GM21723 (cell line): ENCODE results near the gene SAP30L.

Source experiments
- ATAC-seq: cut with Tn5 transposase; IDR thresholded peaks from one replicate; pipeline ENCODE4 v1.9.1; 2021; ENCODE audit warnings: mild to moderate bottlenecking, moderate library complexity; ENCODE audit not compliant: unreplicated experiment

Gene SAP30L

DNA sequence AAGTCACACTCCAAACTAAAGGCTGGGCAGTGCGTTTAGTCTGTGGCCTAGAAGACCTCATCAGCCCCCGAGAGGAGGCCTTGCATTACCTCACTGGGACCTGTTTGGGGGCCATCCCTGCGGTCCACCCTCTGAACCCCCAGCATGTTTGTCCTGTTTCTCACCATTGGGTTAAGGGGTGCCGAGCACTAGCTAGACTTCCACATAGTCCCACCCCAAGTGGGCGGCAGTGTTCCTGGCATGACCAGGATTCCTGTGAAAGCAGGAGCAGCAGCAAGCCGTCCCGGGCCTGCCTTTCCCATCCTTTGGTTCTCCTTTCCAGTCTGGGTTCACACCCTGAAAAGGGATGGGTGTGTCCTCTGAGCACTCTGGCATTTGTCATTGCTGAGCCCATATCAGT, 26.6 kb upstream of the SAP30L start:
- ATAC-seq: no peak

DNA sequence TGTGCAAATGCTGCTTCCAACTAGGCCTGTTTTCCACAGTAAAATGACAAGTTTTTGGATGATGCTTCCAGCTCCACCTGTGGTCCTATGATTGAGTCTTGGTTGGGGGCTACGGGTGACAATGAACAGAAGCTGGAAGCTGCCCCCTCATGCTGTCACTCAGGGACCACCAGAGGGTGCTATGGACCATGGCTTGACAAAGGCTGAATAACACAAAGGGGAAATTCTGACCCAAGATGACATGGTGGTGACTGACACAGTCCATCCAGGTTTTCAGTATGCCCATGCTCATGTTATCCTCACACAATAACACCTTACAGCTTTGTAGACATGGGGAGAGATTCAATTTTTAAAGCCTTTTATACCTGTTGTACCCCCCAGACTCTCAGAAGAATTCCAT, 23.9 kb upstream of the SAP30L start:
- ATAC-seq: no peak

DNA sequence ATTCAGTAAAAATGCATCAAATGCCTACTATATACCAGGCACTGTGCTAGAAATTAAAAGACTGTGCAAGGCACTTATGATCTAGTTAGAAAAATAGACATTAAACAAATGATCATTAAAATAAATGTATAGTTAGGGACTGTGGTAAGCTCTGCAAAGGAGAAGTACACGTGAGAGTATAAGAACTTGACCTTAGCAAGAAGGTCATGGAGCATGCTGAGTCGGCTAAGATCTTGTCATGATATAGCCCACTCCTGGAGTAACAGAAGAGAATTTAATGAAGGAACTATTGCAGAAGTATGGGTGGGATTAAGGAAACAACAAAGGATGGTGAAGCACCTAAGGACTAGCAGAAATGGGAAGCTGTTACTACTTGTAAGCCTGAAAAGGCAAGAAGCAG, 23.5 kb upstream of the SAP30L start:
- no peak for ATAC-seq

GRCh38 chr5:154428208-154428607, 17.6 kb upstream of the SAP30L start:
- ATAC-seq: no peak

GRCh38 chr5:154429341-154429740, 16.5 kb upstream of the SAP30L start:
- ATAC-seq: no peak

DNA sequence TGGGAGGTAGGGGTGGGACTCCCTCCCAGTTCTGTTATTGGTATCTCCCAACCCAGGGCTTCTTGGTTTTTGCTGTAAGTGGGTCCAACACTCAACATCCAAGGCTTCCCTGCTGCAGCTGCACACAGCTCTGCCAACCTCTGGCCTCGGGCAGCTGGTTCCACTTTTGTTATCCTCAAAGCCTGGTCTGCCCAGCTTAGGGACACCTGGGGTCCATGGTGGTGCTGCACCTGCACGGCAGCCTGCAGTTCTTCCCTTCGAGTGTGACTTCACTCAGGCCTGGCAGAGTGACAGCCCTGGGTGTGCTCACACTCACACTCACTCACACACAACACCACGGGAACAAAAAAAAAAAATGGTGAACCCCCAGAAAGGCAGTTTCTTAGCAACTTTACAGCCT, 15.3 kb upstream of the SAP30L start:
- ATAC-seq: no peak

GRCh38 chr5:154430961-154431630, 14.7 kb upstream of the SAP30L start:
- ATAC-seq: no peak

DNA sequence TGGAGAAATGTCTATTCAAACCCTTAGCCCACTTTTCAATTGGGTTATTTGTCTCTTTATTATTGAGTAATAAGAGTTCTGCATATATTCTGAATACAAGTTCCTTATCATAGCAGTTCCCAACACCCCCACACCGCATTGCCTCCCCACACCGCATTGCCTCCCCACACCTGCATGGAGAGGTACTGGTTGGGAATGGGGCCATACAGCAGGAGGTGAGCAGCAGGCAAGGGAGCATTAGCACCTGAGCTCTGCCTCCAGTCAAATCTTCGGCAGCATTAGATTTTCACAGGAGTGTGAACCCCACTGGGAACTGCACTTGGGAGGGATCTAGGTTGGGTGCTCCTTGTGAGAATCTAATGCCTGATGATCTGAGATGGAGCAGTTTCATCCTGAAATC, 10.6 kb upstream of the SAP30L start:
- ATAC-seq: no peak

GRCh38 chr5:154437281-154437965, 8.4 kb upstream of the SAP30L start:
- ATAC-seq: no peak

DNA sequence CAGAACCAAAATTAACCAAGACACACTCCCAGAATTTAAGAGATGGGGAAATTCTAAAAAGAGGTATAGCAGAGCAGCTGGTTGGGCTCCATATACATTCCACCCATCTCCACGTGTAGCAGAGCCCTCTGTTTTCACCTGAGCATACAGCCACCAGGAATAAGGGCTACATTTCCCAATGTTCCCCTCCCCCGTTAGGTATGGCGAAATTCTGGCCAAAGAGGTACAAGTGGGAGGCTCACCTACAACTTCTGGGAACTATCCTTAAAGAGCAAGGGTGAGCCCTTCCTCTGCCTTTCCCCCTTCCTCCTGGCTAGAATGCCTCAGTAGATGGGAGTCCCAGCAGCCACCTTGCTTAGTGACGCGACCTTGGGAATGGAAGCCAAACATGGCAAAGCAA, 5.3 kb upstream of the SAP30L start:
- ATAC-seq: no peak

GRCh38 chr5:154442801-154443200, 3.0 kb upstream of the SAP30L start:
- ATAC-seq: no peak

- ATAC-seq: peak; percentile 7
Observed at GRCh38 chr5:154444556-154445421, 1.0 kb upstream of the SAP30L start.

DNA sequence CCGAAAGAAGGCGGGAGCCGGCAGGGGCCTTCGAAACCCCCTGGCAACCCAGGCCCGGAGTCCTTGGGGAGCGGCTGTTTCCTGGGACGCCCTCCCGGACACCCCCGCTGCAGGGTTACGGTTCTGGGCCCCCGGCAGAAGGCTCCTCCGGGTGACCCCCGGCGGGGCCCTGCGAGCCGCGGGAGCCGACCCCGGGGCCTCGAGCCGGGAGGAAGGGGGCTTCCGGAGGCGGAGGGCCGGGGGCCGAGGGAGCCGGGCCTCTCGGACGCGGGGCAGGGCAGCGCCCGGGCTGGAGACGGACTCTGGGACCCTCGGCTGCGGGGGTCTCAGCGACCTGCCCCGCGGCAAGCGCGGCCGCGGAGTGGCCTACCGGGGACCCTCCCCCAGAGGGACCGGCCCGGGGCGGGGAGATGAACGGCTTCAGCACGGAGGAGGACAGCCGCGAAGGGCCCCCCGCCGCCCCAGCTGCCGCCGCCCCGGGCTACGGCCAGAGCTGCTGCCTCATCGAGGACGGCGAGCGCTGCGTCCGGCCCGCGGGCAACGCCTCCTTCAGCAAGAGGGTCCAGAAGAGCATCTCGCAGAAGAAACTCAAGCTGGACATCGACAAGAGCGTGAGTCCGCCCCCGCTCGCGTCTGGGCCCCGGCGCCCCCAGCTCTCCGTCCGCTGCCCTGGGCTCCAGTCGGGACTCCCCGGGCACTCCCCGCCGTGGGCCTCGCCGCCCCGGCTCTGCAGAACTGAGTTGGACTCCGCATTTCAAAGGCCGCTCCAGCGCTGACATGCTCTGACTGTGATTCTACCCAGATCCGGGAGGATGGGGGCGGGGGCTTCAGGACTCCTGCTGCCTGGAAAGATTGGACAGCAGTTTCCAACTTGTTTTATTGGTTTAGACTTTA, 645 bp downstream of the SAP30L start:
- peak; percentile 26 for ATAC-seq

DNA sequence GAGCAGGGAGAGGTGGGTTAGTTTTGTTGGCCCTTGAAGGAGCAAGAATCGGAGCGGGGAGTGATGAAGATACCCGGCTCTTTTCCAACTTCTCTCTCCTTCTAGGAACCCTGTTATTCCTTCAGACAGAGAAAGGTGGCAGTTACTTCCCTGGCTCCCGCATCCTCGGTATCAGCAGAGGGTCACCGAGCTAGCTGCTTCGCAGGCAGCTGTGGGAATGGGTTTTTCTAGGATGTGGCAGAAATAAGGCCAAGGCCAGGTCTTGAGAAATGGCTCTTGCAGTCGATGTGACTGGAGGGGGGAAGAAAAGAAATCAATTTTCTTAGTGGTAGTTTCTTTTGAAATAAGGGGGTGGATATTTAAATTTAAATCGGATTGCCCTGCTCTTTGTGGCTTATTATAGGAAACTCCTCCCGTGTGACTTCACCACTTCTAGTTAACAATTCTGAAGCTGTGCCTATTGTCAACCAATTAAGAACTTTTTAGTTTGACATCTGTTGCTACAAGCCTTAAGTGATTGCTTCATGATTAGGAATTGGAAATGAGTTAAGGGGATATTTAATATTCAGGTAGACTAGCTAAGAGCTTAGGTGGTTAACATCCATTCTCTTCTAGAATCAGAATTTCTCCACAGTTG, 1.4 kb downstream of the SAP30L start:
- no peak for ATAC-seq

DNA sequence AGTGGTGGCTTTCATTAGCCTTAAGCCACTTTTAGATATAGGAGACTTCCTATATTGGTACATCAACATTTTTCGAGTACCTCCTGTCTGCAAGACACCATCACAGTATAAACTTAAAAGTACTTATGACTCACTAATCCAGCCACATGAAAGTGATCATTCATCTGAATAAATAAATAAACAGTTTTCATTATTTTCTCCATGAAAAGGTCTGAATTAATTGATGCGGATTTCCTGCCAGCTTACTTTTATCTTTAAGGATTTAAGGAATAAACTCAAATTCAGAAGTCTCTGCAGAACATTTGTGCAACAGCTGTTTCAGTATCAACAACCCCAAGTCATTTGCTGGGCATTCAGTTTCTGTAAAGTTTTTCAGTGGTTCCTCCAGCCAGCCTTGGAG, 4.0 kb downstream of the SAP30L start:
- no peak for ATAC-seq

- ATAC-seq: no peak
Observed at GRCh38 chr5:154451957-154452356, 6.2 kb downstream of the SAP30L start.

- ATAC-seq: no peak
Observed at GRCh38 chr5:154455585-154455984, 9.8 kb downstream of the SAP30L start.

DNA sequence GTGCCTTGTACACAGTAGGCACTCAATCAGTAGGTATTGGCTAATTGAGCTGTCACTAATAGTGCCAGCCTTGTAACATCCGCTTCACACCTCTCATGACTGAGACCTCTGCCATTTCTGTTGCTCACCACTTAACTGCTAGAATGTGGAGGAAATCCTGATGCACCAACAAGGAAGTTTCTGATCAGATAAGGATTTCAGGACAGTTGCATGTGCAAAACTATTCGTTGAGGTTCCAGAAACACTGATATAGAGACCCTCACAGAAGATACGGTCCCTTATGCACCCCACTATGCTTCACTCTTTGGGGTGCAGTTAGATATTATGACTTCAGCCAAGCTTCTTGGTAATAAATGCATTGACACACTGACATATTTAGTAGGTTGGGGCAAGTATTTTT, 10.7 kb downstream of the SAP30L start:
- no peak for ATAC-seq

GRCh38 chr5:154459015-154459414, 13.2 kb downstream of the SAP30L start:
- ATAC-seq: no peak

DNA sequence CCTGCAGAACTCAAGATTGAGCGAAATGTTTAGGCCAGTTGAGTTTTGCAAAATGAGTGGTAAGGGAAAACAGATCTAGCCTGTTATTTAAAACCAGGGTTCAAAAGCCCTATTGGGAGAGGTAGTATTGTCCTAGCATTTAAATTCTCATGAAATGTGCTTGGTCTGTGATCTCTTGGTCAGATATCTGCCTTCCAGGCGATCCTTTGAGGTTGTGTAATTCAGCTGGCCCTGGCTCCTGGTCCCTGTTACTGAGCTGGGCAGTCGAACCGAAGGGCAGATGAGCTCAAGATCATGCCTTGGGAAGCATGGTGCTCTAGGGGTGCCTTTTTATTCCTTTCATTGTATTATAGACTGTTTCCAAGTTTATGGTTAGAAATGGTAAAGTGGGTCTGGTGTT, 14.4 kb downstream of the SAP30L start:
- ATAC-seq: no peak
